ENCODE results near the gene SIX2. TPM values are rescaled to one million over a fixed set of nuclear protein-coding genes. Genes with fewer than 3 reads are reported as not detected.

The SIX2 gene
- total RNA-seq, 1 donor from 2014 or later: 0.38 TPM

GRCh38 chr2:45011621-45012602 lies 2.7 kb upstream of the SIX2 start:
- Histone ChIP-seq H3K9me3 (no peaks in the 10 kb centered on the region), H3K27me3 (ENCODE audit: low read depth) (peaks cover 84% of the 10 kb centered on the region), H3K36me3 (no peaks in the 10 kb centered on the region), H3K4me1 (peaks cover 43% of the 10 kb centered on the region), H3K4me3 (no peak overlapping the region), H3K27ac (no peak overlapping the region)
- no peak for DNase-seq
- no peak for TF ChIP-seq CTCF (IDR thresholded peaks at IDR 0.05)
- no peak for ATAC-seq
- intact Hi-C loops (cut with DNase I): no loop called here

GRCh38 chr2:45011121-45011520 lies 1.9 kb upstream of the SIX2 start:
- peaks cover 43% of the 10 kb centered on the region for H3K4me1 ChIP-seq
- DNase-seq: no peak
- ATAC-seq: no peak
- peaks cover 92% of the 10 kb centered on the region for H3K27me3 ChIP-seq (ENCODE audit: low read depth)
- intact Hi-C loops (cut with DNase I): no loop called here
- no peaks in the 10 kb centered on the region for H3K9me3 ChIP-seq
- TF ChIP-seq CTCF (IDR thresholded peaks at IDR 0.05): no peak
- no peaks in the 10 kb centered on the region for H3K36me3 ChIP-seq
- H3K27ac ChIP-seq: no peak overlapping the region
- H3K4me3 ChIP-seq: no peak overlapping the region

- TF ChIP-seq CTCF (IDR thresholded peaks at IDR 0.05): no peak
- Histone ChIP-seq H3K27ac (no peak overlapping the region), H3K36me3 (no peaks in the 10 kb centered on the region), H3K4me1 (peaks cover 43% of the 10 kb centered on the region), H3K27me3 (ENCODE audit: low read depth) (peaks cover 96% of the 10 kb centered on the region), H3K9me3 (no peaks in the 10 kb centered on the region), H3K4me3 (peak overlapping the region; percentile 54)
- intact Hi-C loops (cut with DNase I): no loop called here
- no peak for ATAC-seq
- DNase-seq: no peak
These were observed 1.4 kb upstream of the SIX2 start for GRCh38 chr2:45010702-45011012.

GRCh38 chr2:45009928-45010701 lies 863 bp upstream of the SIX2 start:
- Histone ChIP-seq H3K27ac (no peak overlapping the region), H3K4me3 (peak overlapping the region; percentile 54), H3K9me3 (no peaks in the 10 kb centered on the region), H3K27me3 (ENCODE audit: low read depth) (peaks cover 97% of the 10 kb centered on the region), H3K4me1 (peaks cover 45% of the 10 kb centered on the region), H3K36me3 (no peaks in the 10 kb centered on the region)
- ATAC-seq (peak; percentile 59 to 60), DNase-seq (no peak)
- TF ChIP-seq CTCF (IDR thresholded peaks at IDR 0.05): no peak
- intact Hi-C loops (cut with DNase I): no loop called here

GRCh38 chr2:45008296-45009129 lies 739 bp downstream of the SIX2 start:
- H3K9me3 ChIP-seq: no peaks in the 10 kb centered on the region
- no peak for ATAC-seq
- H3K4me3 ChIP-seq: peak overlapping the region; percentile 54
- peaks cover 97% of the 10 kb centered on the region for H3K27me3 ChIP-seq (ENCODE audit: low read depth)
- TF ChIP-seq CTCF (IDR thresholded peaks at IDR 0.05): no peak
- no peaks in the 10 kb centered on the region for H3K36me3 ChIP-seq
- intact Hi-C loops (cut with DNase I): no loop called here
- H3K27ac ChIP-seq: no peak overlapping the region
- no peak for DNase-seq
- peaks cover 50% of the 10 kb centered on the region for H3K4me1 ChIP-seq

Measured in lower lobe of right lung (tissue), 2 donors.